CD4-positive, alpha-beta T cell treated with Interleukin-15 for 1 hour (primary cell): ENCODE results near the gene JARID2.

Experiments used
- DNase-seq: peaks from one replicate; pipeline ENCODE4 v3.0.0-alpha.2; 2020

Gene JARID2

GRCh38 chr6:15427331-15428070 lies 181.6 kb downstream of the JARID2 start:
- peak; percentile 21 for DNase-seq

GRCh38 chr6:15429141-15430110 lies 183.6 kb downstream of the JARID2 start:
- no peak for DNase-seq

- no peak for DNase-seq
Measured at GRCh38 chr6:15430186-15430585, 184.3 kb downstream of the JARID2 start.

- no peak for DNase-seq
Measured at GRCh38 chr6:15430931-15431405, 185.1 kb downstream of the JARID2 start.

GRCh38 chr6:15431762-15432483 lies 186.1 kb downstream of the JARID2 start:
- no peak for DNase-seq

- no peak for DNase-seq
Measured at GRCh38 chr6:15433511-15433861, 187.6 kb downstream of the JARID2 start.

GRCh38 chr6:15434263-15434662 lies 188.4 kb downstream of the JARID2 start:
- no peak for DNase-seq

GRCh38 chr6:15434823-15435380 lies 189.0 kb downstream of the JARID2 start:
- DNase-seq: no peak

GRCh38 chr6:15435468-15435867 lies 189.6 kb downstream of the JARID2 start:
- DNase-seq: no peak

- no peak for DNase-seq
Measured at GRCh38 chr6:15436451-15436850, 190.6 kb downstream of the JARID2 start.

GRCh38 chr6:15437090-15437635 lies 191.3 kb downstream of the JARID2 start:
- DNase-seq: no peak

- no peak for DNase-seq
Measured at GRCh38 chr6:15439410-15440025, 193.6 kb downstream of the JARID2 start.

GRCh38 chr6:15440040-15440439 lies 194.2 kb downstream of the JARID2 start:
- no peak for DNase-seq

GRCh38 chr6:15441215-15441868 lies 195.5 kb downstream of the JARID2 start:
- DNase-seq: no peak

- DNase-seq: no peak
Measured at GRCh38 chr6:15441981-15442380, 196.1 kb downstream of the JARID2 start.

GRCh38 chr6:15442467-15442866 lies 196.6 kb downstream of the JARID2 start:
- DNase-seq: no peak

GRCh38 chr6:15443119-15443830 lies 197.4 kb downstream of the JARID2 start:
- no peak for DNase-seq

GRCh38 chr6:15444081-15444731 lies 198.3 kb downstream of the JARID2 start:
- no peak for DNase-seq

GRCh38 chr6:15444881-15445280 lies 199.0 kb downstream of the JARID2 start:
- no peak for DNase-seq

GRCh38 chr6:15447546-15448267 lies 201.8 kb downstream of the JARID2 start:
- no peak for DNase-seq
